Measurements from ENCODE around the gene GATB.

The GATB gene

GRCh38 chr4:151804821-151805220 lies 44.0 kb upstream of the GATB start:
- WGBS, 2 donors (ENCODE audit: extremely low coverage in 2 of 2, insufficient read length in 2 of 2, insufficient replicate concordance in 1 of 2): no CpG with 5 or more reads among the region's 1 CpG
- no peaks in the 10 kb centered on the region for H3K9me3 ChIP-seq (replicated peaks in 1 of 2; ENCODE audit: control insufficient read depth in 2 of 2, insufficient read depth in 1 of 2, low read depth in 1 of 2, low read length in 2 of 2)

GRCh38 chr4:151804086-151804630 lies 43.4 kb upstream of the GATB start:
- Histone ChIP-seq H4K91ac (ENCODE audit: low read depth, low read length, poor library complexity) (no peak overlapping the region), H2BK5ac (ENCODE audit: low read length) (no peak overlapping the region), H3K27ac (replicated peaks; ENCODE audit: low read length) (no peak overlapping the region), H3K9me3 (replicated peaks in 1 of 2; ENCODE audit: control insufficient read depth in 2 of 2, insufficient read depth in 1 of 2, low read depth in 1 of 2, low read length in 2 of 2) (no peaks in the 10 kb centered on the region), H3K79me1 (ENCODE audit: low read depth, low read length) (no peaks in the 10 kb centered on the region), H2BK12ac (ENCODE audit: low read length) (no peak overlapping the region), H3K14ac (ENCODE audit: low read length) (no peak overlapping the region), H2AFZ (ENCODE audit: low read length) (no peak overlapping the region), H3K23ac (ENCODE audit: low read depth, low read length, poor library complexity) (no peak overlapping the region), H3K36me3 (replicated peaks in 1 of 2; ENCODE audit: control insufficient read depth in 2 of 2, insufficient read depth in 2 of 2, low read length in 2 of 2) (no peaks in the 10 kb centered on the region), H3K4me1 (ENCODE audit: control insufficient read depth in 2 of 2, insufficient read depth in 1 of 2, low read depth in 1 of 2, low read length in 2 of 2) (peaks cover 0 to 5% of the 10 kb centered on the region in 2 donors), H2BK15ac (ENCODE audit: low read length) (no peak overlapping the region), H4K8ac (ENCODE audit: low read depth, low read length) (no peak overlapping the region), H2BK120ac (ENCODE audit: low read depth, low read length) (no peak overlapping the region), H3K4ac (ENCODE audit: low read length) (no peak overlapping the region), H2AK5ac (ENCODE audit: low read depth, low read length) (no peak overlapping the region), H3K9ac (ENCODE audit: low read depth, low read length, poor library complexity) (no peak overlapping the region), H3K4me2 (ENCODE audit: insufficient read depth, low read length, poor library complexity, severe bottlenecking) (no peak overlapping the region), H3K4me3 (ENCODE audit: low read length in 2 of 2) (no peak overlapping the region), H3K18ac (ENCODE audit: low read length) (no peak overlapping the region), H3K27me3 (ENCODE audit: control insufficient read depth in 3 of 3, insufficient read depth in 3 of 3, low read depth in 1 of 3, low read length in 3 of 3) (peaks cover 0 to 3% (median 0%) of the 10 kb centered on the region in 3 experiments)
- no CpG with 5 or more reads among the region's 4 CpGs for WGBS, 2 donors (ENCODE audit: extremely low coverage in 2 of 2, insufficient read length in 2 of 2, insufficient replicate concordance in 1 of 2)
- DNase-seq (ENCODE audit: low spot score): no peak

More at GRCh38 chr4:151804821-151805220, 44.0 kb upstream of the GATB start:
- Histone ChIP-seq H2BK120ac (ENCODE audit: low read depth, low read length) (no peak overlapping the region), H2BK15ac (ENCODE audit: low read length) (no peak overlapping the region), H3K36me3 (replicated peaks in 1 of 2; ENCODE audit: control insufficient read depth in 2 of 2, insufficient read depth in 2 of 2, low read length in 2 of 2) (no peaks in the 10 kb centered on the region), H3K27ac (replicated peaks; ENCODE audit: low read length) (no peak overlapping the region), H2AFZ (ENCODE audit: low read length) (no peak overlapping the region), H2BK12ac (ENCODE audit: low read length) (no peak overlapping the region), H3K27me3 (ENCODE audit: control insufficient read depth in 3 of 3, insufficient read depth in 3 of 3, low read depth in 1 of 3, low read length in 3 of 3) (peaks cover 0 to 3% (median 0%) of the 10 kb centered on the region in 3 experiments), H3K4me3 (ENCODE audit: low read length in 2 of 2) (no peak overlapping the region), H2AK5ac (ENCODE audit: low read depth, low read length) (no peak overlapping the region), H3K4ac (ENCODE audit: low read length) (no peak overlapping the region), H3K23ac (ENCODE audit: low read depth, low read length, poor library complexity) (no peak overlapping the region), H4K8ac (ENCODE audit: low read depth, low read length) (no peak overlapping the region), H2BK5ac (ENCODE audit: low read length) (no peak overlapping the region), H3K79me1 (ENCODE audit: low read depth, low read length) (no peaks in the 10 kb centered on the region), H4K91ac (ENCODE audit: low read depth, low read length, poor library complexity) (no peak overlapping the region), H3K14ac (ENCODE audit: low read length) (no peak overlapping the region), H3K4me1 (ENCODE audit: control insufficient read depth in 2 of 2, insufficient read depth in 1 of 2, low read depth in 1 of 2, low read length in 2 of 2) (peaks cover 0 to 5% of the 10 kb centered on the region in 2 donors), H3K9ac (ENCODE audit: low read depth, low read length, poor library complexity) (no peak overlapping the region), H3K4me2 (ENCODE audit: insufficient read depth, low read length, poor library complexity, severe bottlenecking) (no peak overlapping the region), H3K18ac (ENCODE audit: low read length) (no peak overlapping the region)
- DNase-seq (ENCODE audit: low spot score): no peak

- DNase-seq (ENCODE audit: low spot score): no peak
- Histone ChIP-seq H4K8ac (ENCODE audit: low read depth, low read length) (no peak overlapping the region), H2AFZ (ENCODE audit: low read length) (no peak overlapping the region), H3K18ac (ENCODE audit: low read length) (no peak overlapping the region), H4K91ac (ENCODE audit: low read depth, low read length, poor library complexity) (no peak overlapping the region), H2BK15ac (ENCODE audit: low read length) (no peak overlapping the region), H3K27me3 (ENCODE audit: control insufficient read depth in 3 of 3, insufficient read depth in 3 of 3, low read depth in 1 of 3, low read length in 3 of 3) (peaks cover 0 to 3% (median 0%) of the 10 kb centered on the region in 3 experiments), H3K79me1 (ENCODE audit: low read depth, low read length) (no peaks in the 10 kb centered on the region), H2AK5ac (ENCODE audit: low read depth, low read length) (no peak overlapping the region), H2BK120ac (ENCODE audit: low read depth, low read length) (no peak overlapping the region), H3K36me3 (replicated peaks in 1 of 2; ENCODE audit: control insufficient read depth in 2 of 2, insufficient read depth in 2 of 2, low read length in 2 of 2) (no peaks in the 10 kb centered on the region), H3K27ac (replicated peaks; ENCODE audit: low read length) (no peak overlapping the region), H3K4me1 (ENCODE audit: control insufficient read depth in 2 of 2, insufficient read depth in 1 of 2, low read depth in 1 of 2, low read length in 2 of 2) (peaks cover 0 to 4% of the 10 kb centered on the region in 2 donors), H3K4me2 (ENCODE audit: insufficient read depth, low read length, poor library complexity, severe bottlenecking) (no peak overlapping the region), H2BK12ac (ENCODE audit: low read length) (no peak overlapping the region), H3K9ac (ENCODE audit: low read depth, low read length, poor library complexity) (no peak overlapping the region), H3K4me3 (ENCODE audit: low read length in 2 of 2) (no peak overlapping the region), H3K4ac (ENCODE audit: low read length) (no peak overlapping the region), H3K14ac (ENCODE audit: low read length) (no peak overlapping the region), H2BK5ac (ENCODE audit: low read length) (no peak overlapping the region), H3K9me3 (replicated peaks in 1 of 2; ENCODE audit: control insufficient read depth in 2 of 2, insufficient read depth in 1 of 2, low read depth in 1 of 2, low read length in 2 of 2) (no peaks in the 10 kb centered on the region), H3K23ac (ENCODE audit: low read depth, low read length, poor library complexity) (no peak overlapping the region)
- WGBS, 2 donors (ENCODE audit: extremely low coverage in 2 of 2, insufficient read length in 2 of 2, insufficient replicate concordance in 1 of 2): no CpG with 5 or more reads among the region's 4 CpGs
These were observed 42.4 kb upstream of the GATB start for GRCh38 chr4:151803246-151803645.

- Histone ChIP-seq H2BK15ac (ENCODE audit: low read length) (no peak overlapping the region), H3K27ac (replicated peaks; ENCODE audit: low read length) (no peak overlapping the region), H3K4ac (ENCODE audit: low read length) (no peak overlapping the region), H3K79me1 (ENCODE audit: low read depth, low read length) (no peaks in the 10 kb centered on the region), H3K9ac (ENCODE audit: low read depth, low read length, poor library complexity) (no peak overlapping the region), H3K27me3 (ENCODE audit: control insufficient read depth in 3 of 3, insufficient read depth in 3 of 3, low read depth in 1 of 3, low read length in 3 of 3) (peaks cover 0 to 2% (median 0%) of the 10 kb centered on the region in 3 experiments), H2BK12ac (ENCODE audit: low read length) (no peak overlapping the region), H3K18ac (ENCODE audit: low read length) (no peak overlapping the region), H4K91ac (ENCODE audit: low read depth, low read length, poor library complexity) (no peak overlapping the region), H3K23ac (ENCODE audit: low read depth, low read length, poor library complexity) (no peak overlapping the region), H3K14ac (ENCODE audit: low read length) (no peak overlapping the region), H3K4me2 (ENCODE audit: insufficient read depth, low read length, poor library complexity, severe bottlenecking) (no peak overlapping the region), H3K36me3 (replicated peaks in 1 of 2; ENCODE audit: control insufficient read depth in 2 of 2, insufficient read depth in 2 of 2, low read length in 2 of 2) (no peaks in the 10 kb centered on the region), H2AFZ (ENCODE audit: low read length) (peak overlapping the region; percentile 38), H2BK5ac (ENCODE audit: low read length) (no peak overlapping the region), H3K9me3 (replicated peaks in 1 of 2; ENCODE audit: control insufficient read depth in 2 of 2, insufficient read depth in 1 of 2, low read depth in 1 of 2, low read length in 2 of 2) (no peaks in the 10 kb centered on the region), H2AK5ac (ENCODE audit: low read depth, low read length) (no peak overlapping the region), H4K8ac (ENCODE audit: low read depth, low read length) (no peak overlapping the region), H2BK120ac (ENCODE audit: low read depth, low read length) (no peak overlapping the region), H3K4me3 (ENCODE audit: low read length in 2 of 2) (no peak overlapping the region), H3K4me1 (ENCODE audit: control insufficient read depth in 2 of 2, insufficient read depth in 1 of 2, low read depth in 1 of 2, low read length in 2 of 2) (no peaks in the 10 kb centered on the region)
- no CpG with 5 or more reads among the region's 15 CpGs for WGBS, 2 donors (ENCODE audit: extremely low coverage in 2 of 2, insufficient read length in 2 of 2, insufficient replicate concordance in 1 of 2)
- DNase-seq (ENCODE audit: low spot score): peak; percentile 12
These were observed 41.0 kb upstream of the GATB start for GRCh38 chr4:151801547-151802516.

Data from neuronal stem cell (in vitro differentiated cells).